Adipocyte (in vitro differentiated cells): Measurements from ENCODE around the gene DPH1.

Experiments used
- DNase-seq: peaks from one replicate; pipeline ENCODE4 v3.0.0-alpha.2; 2015; ENCODE audit warnings: low read depth
- H3K27me3 ChIP-seq: replicated peaks from 2 replicates; pipeline ENCODE4 v1.7.0; 2013; ENCODE audit warnings: mild to moderate bottlenecking, low read length, moderate library complexity; ENCODE audit not compliant: control insufficient read depth, insufficient read depth
- H3K36me3 ChIP-seq: 2 replicates; pipeline ENCODE4 v1.7.0; 2013; ENCODE audit warnings: low read length, mild to moderate bottlenecking, moderate library complexity; ENCODE audit not compliant: control insufficient read depth, insufficient read depth, severe bottlenecking
- H3K4me1 ChIP-seq: 2 replicates; pipeline ENCODE4 v1.7.0; 2013; ENCODE audit warnings: mild to moderate bottlenecking, low read length, moderate library complexity; ENCODE audit not compliant: control insufficient read depth, insufficient read depth
- H3K4me3 ChIP-seq: 2 replicates; pipeline ENCODE4 v1.7.0; 2013; ENCODE audit warnings: mild to moderate bottlenecking, low read length, moderate library complexity
- H3K9ac ChIP-seq: 2 replicates; pipeline ENCODE4 v1.7.0; 2013; ENCODE audit warnings: mild to moderate bottlenecking, low read length, moderate library complexity
- H3K9me3 ChIP-seq: 2 replicates; pipeline ENCODE4 v1.7.0; 2013; ENCODE audit warnings: mild to moderate bottlenecking, low read length, moderate library complexity; ENCODE audit not compliant: control insufficient read depth

The DPH1 gene

GRCh38 chr17:1995907-1996799, 33.8 kb upstream of the DPH1 start:
- Histone ChIP-seq H3K9ac (no peak overlapping the region), H3K4me1 (peaks cover 24% of the 10 kb centered on the region), H3K36me3 (no peaks in the 10 kb centered on the region), H3K27me3 (peaks cover 3% of the 10 kb centered on the region), H3K9me3 (no peaks in the 10 kb centered on the region), H3K4me3 (no peak overlapping the region)
- no peak for DNase-seq

DNA sequence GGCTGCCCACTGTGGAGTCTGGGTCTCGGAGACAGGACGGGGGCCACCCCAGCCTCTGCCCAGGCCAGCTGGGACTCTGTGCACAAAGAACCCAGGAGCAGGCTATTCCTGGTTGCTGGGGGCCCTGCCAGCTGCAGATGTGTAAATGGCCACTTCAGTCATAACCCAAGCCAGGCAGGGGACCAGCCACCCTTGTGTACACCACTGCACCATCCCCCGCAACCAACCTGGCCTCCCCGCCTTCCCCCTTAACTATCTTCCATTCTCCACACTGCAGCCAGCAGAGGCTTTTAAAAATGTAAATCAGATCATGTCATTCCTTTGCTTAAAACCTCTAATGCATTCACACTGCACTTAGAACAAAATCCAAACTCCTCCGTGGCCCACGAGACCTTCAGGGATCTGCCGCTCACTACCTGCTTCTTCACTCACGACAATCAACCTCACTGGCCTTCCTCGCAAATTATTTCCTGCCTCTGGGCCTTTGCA, 33.1 kb upstream of the DPH1 start:
- H3K4me3 ChIP-seq = no peak overlapping the region
- H3K27me3 ChIP-seq = peaks cover 3% of the 10 kb centered on the region
- no peaks in the 10 kb centered on the region for H3K36me3 ChIP-seq
- H3K9me3 ChIP-seq = no peaks in the 10 kb centered on the region
- H3K9ac ChIP-seq = no peak overlapping the region
- peaks cover 24% of the 10 kb centered on the region for H3K4me1 ChIP-seq
- no peak for DNase-seq

GRCh38 chr17:1997289-1997926, 32.5 kb upstream of the DPH1 start:
- Histone ChIP-seq H3K27me3 (peaks cover 3% of the 10 kb centered on the region), H3K4me1 (peaks cover 24% of the 10 kb centered on the region), H3K9me3 (no peaks in the 10 kb centered on the region), H3K4me3 (no peak overlapping the region), H3K36me3 (no peaks in the 10 kb centered on the region), H3K9ac (no peak overlapping the region)
- no peak for DNase-seq

DNA sequence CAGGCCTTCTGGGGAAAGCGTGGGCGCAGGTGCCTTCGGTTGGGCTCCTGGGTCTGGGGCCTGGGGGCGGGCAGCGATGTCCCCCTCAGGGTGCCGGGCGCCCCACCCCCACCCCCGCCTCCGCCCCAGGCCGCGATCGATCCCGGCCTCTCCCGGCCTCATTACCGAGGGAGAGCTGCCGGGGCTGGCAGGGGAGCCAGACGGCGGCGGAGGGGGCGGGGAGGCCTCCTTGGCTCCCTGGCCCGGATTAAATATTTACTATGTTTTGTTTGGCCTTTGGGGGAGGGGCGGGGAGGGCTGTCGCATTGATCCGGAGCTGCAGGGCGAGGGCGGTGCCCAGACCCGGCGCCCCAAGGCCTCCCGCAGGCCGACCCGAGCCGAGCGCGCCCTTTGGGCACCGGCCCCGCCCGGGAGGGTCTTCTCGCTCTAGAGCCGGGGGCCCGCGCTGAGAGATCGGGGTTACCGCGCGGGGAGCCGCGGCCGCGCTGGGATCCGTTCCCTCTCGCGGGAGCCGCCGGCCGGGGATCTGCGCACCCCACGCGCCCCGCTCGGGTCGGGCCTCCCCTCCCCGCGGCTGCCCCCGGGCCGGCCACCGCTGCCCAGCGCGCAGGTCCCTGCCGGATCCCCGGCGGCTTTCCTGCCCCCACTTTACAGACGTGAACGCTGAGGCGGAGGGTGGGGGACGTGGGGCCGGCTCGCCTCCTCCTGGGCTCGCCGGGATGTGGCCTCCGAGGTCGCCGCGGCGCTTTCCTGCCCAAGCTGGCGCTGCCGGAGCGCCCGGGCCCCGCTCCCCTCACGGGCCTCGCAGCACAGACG, 31.8 kb upstream of the DPH1 start:
- no peaks in the 10 kb centered on the region for H3K9me3 ChIP-seq
- H3K4me1 ChIP-seq = peaks cover 28% of the 10 kb centered on the region
- H3K4me3 ChIP-seq = peak overlapping the region; percentile 47
- H3K36me3 ChIP-seq = no peaks in the 10 kb centered on the region
- H3K27me3 ChIP-seq = peaks cover 3% of the 10 kb centered on the region
- DNase-seq = no peak
- peak overlapping the region; percentile 72 for H3K9ac ChIP-seq

- Histone ChIP-seq H3K4me1 (peaks cover 28% of the 10 kb centered on the region), H3K4me3 (no peak overlapping the region), H3K27me3 (no peaks in the 10 kb centered on the region), H3K36me3 (no peaks in the 10 kb centered on the region), H3K9ac (no peak overlapping the region), H3K9me3 (no peaks in the 10 kb centered on the region)
- peak; percentile 60 for DNase-seq
Measured at GRCh38 chr17:1999557-2000251, 30.2 kb upstream of the DPH1 start.

DNA sequence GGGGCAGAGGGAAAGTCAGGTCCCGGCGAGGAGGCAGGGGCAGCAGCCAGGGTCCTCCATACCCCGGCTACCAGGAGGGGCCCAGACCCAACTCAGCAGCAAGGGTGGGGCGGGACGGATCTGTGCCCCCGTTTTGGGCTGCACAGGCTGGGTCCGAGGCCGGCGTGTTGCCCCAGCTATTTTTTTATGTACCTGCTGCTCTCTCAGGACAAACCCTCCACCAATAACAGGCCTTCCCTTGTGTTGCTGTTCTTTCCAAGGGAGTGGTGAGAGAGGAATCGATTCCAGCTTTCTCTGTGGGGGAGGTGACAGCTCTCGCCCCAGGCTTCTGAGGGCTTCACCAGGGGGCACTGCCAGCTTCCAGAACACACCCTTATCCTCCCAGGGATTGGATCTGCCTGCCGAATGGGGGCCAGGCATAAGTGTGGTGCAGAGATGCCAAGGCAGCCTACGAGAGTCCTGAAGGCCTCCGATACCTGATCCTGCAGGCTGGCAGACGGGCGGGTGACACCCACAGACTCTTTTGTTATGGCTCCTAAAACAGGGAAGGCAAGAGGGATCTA, 27.1 kb upstream of the DPH1 start:
- Histone ChIP-seq H3K9ac (no peak overlapping the region), H3K4me3 (no peak overlapping the region), H3K9me3 (no peaks in the 10 kb centered on the region), H3K36me3 (no peaks in the 10 kb centered on the region), H3K27me3 (no peaks in the 10 kb centered on the region), H3K4me1 (peaks cover 21% of the 10 kb centered on the region)
- DNase-seq = no peak

DNA sequence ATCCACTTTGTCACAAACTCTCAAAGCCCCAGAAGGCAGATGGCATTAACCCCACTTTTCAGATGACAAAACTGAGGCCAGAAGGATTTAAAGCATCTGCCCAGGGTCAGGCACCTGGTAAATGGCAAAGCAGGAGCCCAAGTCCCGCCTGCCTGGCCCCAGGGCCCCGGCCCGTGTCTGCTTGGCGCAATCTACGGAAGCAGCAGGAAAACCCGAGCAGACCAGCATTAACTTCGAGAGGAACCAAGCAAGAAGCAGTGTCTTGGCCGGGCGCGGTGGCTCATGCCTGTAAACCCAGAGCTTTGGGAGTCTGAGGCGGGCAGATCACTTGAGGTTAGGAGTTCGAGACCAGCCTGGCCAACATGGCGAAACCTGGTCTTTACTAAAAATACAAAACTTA, 26.4 kb upstream of the DPH1 start:
- Histone ChIP-seq H3K27me3 (no peaks in the 10 kb centered on the region), H3K4me3 (no peak overlapping the region), H3K9me3 (no peaks in the 10 kb centered on the region), H3K36me3 (no peaks in the 10 kb centered on the region), H3K9ac (no peak overlapping the region), H3K4me1 (peaks cover 21% of the 10 kb centered on the region)
- DNase-seq = no peak

- DNase-seq = no peak
- Histone ChIP-seq H3K27me3 (no peaks in the 10 kb centered on the region), H3K4me1 (peaks cover 13% of the 10 kb centered on the region), H3K36me3 (no peaks in the 10 kb centered on the region), H3K9me3 (no peaks in the 10 kb centered on the region), H3K9ac (no peak overlapping the region), H3K4me3 (no peak overlapping the region)
Measured at GRCh38 chr17:2004435-2004952, 25.5 kb upstream of the DPH1 start.

DNA sequence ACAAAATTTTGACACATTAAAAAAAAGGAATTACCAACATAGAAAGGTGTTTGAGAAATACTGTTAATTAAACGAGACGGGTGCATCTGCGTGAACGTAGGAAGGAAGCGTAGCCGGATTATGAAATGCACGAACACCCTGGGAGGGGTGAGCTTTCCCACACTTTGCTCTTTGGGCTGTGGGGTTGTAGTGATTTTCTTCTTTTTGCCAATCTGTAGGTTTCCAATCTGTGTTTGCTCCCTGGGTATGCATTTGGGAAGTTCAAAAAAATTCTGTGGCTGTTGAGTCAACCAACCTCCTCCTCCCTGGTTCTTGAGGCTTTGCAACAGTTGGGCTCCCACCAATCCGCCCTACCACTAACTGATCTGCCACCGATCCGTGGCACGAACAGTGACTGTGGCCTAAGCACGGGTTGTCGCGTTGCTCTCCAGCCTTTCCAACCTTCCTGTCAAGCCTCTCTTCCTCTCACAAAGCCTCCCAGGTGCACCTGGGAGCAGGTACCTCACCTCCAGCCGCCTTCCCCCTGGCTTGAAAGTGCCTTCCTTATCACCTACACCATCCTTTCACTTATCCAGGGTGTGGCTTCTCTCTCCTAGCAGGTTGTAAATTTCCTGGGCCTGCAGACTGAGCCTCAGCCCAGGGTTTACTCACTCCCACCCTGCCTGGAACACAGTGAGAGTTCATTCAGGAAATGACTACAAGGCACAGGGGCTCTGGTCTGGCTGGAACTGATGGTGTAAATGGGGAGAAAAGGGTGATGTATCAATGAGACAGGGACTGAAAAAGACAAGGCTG, 21.4 kb upstream of the DPH1 start:
- no peak overlapping the region for H3K4me3 ChIP-seq

DNA sequence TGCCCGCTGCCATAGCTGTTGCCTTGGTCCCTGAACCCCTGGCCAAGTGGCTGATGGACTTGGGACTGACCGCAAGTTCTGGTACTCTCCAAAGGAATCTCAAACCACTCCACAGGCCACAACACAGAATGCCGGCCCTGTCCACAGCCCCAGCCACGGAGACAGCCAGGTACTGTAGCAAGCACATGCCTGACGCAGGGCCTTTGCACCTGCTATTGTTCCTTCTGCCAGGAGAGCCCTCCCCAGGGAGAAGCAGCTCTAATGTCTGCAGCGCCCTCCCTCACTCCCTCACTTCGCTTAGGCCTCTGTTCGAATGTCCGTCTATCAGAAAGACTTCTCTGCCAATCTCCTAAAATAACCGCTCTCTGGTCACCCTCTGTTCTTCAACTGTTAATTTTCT, 20.2 kb upstream of the DPH1 start:
- no peaks in the 10 kb centered on the region for H3K36me3 ChIP-seq
- DNase-seq = no peak
- H3K9me3 ChIP-seq = no peaks in the 10 kb centered on the region
- peaks cover 45% of the 10 kb centered on the region for H3K4me1 ChIP-seq
- no peak overlapping the region for H3K4me3 ChIP-seq
- H3K9ac ChIP-seq = no peak overlapping the region
- H3K27me3 ChIP-seq = no peaks in the 10 kb centered on the region

More for the DNA sequence above, 21.4 kb upstream of the DPH1 start:
- Histone ChIP-seq H3K9me3 (no peaks in the 10 kb centered on the region), H3K9ac (no peak overlapping the region), H3K36me3 (no peaks in the 10 kb centered on the region), H3K4me1 (peaks cover 34% of the 10 kb centered on the region), H3K27me3 (no peaks in the 10 kb centered on the region)
- DNase-seq = no peak
